ENCODE measurements around the gene DHX35.

DNA sequence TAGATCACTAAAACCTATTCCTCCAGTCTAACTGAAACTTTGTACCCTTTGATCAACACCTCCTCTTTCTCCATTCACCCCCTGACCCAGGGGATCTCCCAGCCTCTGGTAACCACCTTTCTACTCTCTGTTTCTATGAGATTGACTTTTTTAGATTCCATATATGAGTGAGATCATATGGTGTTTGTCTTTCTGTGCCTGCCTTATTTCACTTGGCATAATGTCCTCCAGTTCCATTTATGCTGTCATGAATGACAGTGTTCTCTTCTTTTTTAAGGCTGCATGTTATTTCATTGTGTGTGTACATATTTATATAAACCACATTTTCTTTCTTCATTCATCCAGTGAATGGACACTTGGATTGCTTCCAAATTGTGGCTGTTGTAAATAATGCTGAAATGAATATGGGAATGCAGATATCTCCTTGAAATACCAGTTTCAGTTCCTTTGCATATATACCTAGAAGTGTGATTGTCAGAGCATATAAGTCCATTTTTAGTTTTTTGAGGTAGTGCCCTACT lies 57.7 kb downstream of the DHX35 start:
- TF ChIP-seq, protein P1, sequence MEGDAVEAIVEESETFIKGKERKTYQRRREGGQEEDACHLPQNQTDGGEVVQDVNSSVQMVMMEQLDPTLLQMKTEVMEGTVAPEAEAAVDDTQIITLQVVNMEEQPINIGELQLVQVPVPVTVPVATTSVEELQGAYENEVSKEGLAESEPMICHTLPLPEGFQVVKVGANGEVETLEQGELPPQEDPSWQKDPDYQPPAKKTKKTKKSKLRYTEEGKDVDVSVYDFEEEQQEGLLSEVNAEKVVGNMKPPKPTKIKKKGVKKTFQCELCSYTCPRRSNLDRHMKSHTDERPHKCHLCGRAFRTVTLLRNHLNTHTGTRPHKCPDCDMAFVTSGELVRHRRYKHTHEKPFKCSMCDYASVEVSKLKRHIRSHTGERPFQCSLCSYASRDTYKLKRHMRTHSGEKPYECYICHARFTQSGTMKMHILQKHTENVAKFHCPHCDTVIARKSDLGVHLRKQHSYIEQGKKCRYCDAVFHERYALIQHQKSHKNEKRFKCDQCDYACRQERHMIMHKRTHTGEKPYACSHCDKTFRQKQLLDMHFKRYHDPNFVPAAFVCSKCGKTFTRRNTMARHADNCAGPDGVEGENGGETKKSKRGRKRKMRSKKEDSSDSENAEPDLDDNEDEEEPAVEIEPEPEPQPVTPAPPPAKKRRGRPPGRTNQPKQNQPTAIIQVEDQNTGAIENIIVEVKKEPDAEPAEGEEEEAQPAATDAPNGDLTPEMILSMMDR (conservative IDR thresholded peaks at IDR 0.05 in 1 of 2, IDR thresholded peaks at IDR 0.05 in 1 of 2; ENCODE audit: extremely low read depth in 1 of 2, insufficient read depth in 1 of 2, low read depth in 1 of 2, low read length in 2 of 2) = no peak
- no peak for TF ChIP-seq EZH2 (IDR thresholded peaks at IDR 0.05; ENCODE audit: borderline replicate concordance, low read length)
